ENCODE measurements around the gene PDP2.
A peak's percentile ranks its signal among the peaks of the same experiment; 100 is the strongest.

Gene PDP2

GRCh38 chr16:66904846-66905632 is 24.7 kb downstream of the PDP2 start:
- Mint-ChIP-seq H3K4me1 (peaks cover 10% of the 10 kb centered on the region), H3K36me3 (ENCODE audit: insufficient read depth) (peaks cover 1% of the 10 kb centered on the region), H3K27ac (ENCODE audit: low read depth) (no peak overlapping the region), H3K4me3 (no peak overlapping the region), H3K27me3 (no peaks in the 10 kb centered on the region), H3K9me3 (no peaks in the 10 kb centered on the region)
- no peak for ATAC-seq (replicated peaks; ENCODE audit: extremely low read depth, poor library complexity, severe bottlenecking)
- no peak for DNase-seq (ENCODE audit: low spot score in 2 of 2)

- Mint-ChIP-seq H3K27ac (ENCODE audit: low read depth) (peak overlapping the region; percentile 14), H3K4me3 (no peak overlapping the region), H3K36me3 (ENCODE audit: insufficient read depth) (peaks cover 1% of the 10 kb centered on the region), H3K9me3 (no peaks in the 10 kb centered on the region), H3K27me3 (no peaks in the 10 kb centered on the region), H3K4me1 (peaks cover 10% of the 10 kb centered on the region)
- ATAC-seq (replicated peaks; ENCODE audit: extremely low read depth, poor library complexity, severe bottlenecking) (no peak), DNase-seq (ENCODE audit: low spot score in 2 of 2) (no peak)
These were observed 25.6 kb downstream of the PDP2 start for GRCh38 chr16:66905633-66906539.

- Mint-ChIP-seq H3K27ac (ENCODE audit: low read depth) (no peak overlapping the region), H3K36me3 (ENCODE audit: insufficient read depth) (peaks cover 1% of the 10 kb centered on the region), H3K4me1 (peaks cover 10% of the 10 kb centered on the region), H3K27me3 (no peaks in the 10 kb centered on the region), H3K9me3 (no peaks in the 10 kb centered on the region), H3K4me3 (no peak overlapping the region)
- no peak for ATAC-seq (replicated peaks; ENCODE audit: extremely low read depth, poor library complexity, severe bottlenecking)
- DNase-seq (ENCODE audit: low spot score in 2 of 2) = no peak
These were observed 26.9 kb downstream of the PDP2 start for GRCh38 chr16:66906916-66907836.

- peak overlapping the region; percentile 35 for H3K27ac Mint-ChIP-seq (ENCODE audit: low read depth)
- H3K4me1 Mint-ChIP-seq = peaks cover 10% of the 10 kb centered on the region
- DNase-seq (ENCODE audit: low spot score in 2 of 2) (no peak), ATAC-seq (replicated peaks; ENCODE audit: extremely low read depth, poor library complexity, severe bottlenecking) (no peak)
- H3K36me3 Mint-ChIP-seq (ENCODE audit: insufficient read depth) = peaks cover 1% of the 10 kb centered on the region
- no peak overlapping the region for H3K4me3 Mint-ChIP-seq
- no peaks in the 10 kb centered on the region for H3K9me3 Mint-ChIP-seq
- no peaks in the 10 kb centered on the region for H3K27me3 Mint-ChIP-seq
These were observed 27.8 kb downstream of the PDP2 start for GRCh38 chr16:66908116-66908515.

- no peak for DNase-seq (ENCODE audit: low spot score in 2 of 2)
- peak overlapping the region; percentile 35 for H3K27ac Mint-ChIP-seq (ENCODE audit: low read depth)
- H3K4me3 Mint-ChIP-seq = no peak overlapping the region
- H3K9me3 Mint-ChIP-seq = no peaks in the 10 kb centered on the region
- no peak for ATAC-seq (replicated peaks; ENCODE audit: extremely low read depth, poor library complexity, severe bottlenecking)
- H3K4me1 Mint-ChIP-seq = peaks cover 10% of the 10 kb centered on the region
- peaks cover 1% of the 10 kb centered on the region for H3K36me3 Mint-ChIP-seq (ENCODE audit: insufficient read depth)
- no peaks in the 10 kb centered on the region for H3K27me3 Mint-ChIP-seq
These were observed 28.6 kb downstream of the PDP2 start for GRCh38 chr16:66908762-66909559.

GRCh38 chr16:66910175-66910940 is 30.0 kb downstream of the PDP2 start:
- Mint-ChIP-seq H3K27me3 (no peaks in the 10 kb centered on the region), H3K27ac (ENCODE audit: low read depth) (no peak overlapping the region), H3K4me1 (peaks cover 10% of the 10 kb centered on the region), H3K9me3 (no peaks in the 10 kb centered on the region), H3K4me3 (no peak overlapping the region), H3K36me3 (ENCODE audit: insufficient read depth) (peaks cover 1% of the 10 kb centered on the region)
- ATAC-seq (replicated peaks; ENCODE audit: extremely low read depth, poor library complexity, severe bottlenecking) (no peak), DNase-seq (ENCODE audit: low spot score in 2 of 2) (no peak)

- DNase-seq (ENCODE audit: low spot score in 2 of 2) (no peak), ATAC-seq (replicated peaks; ENCODE audit: extremely low read depth, poor library complexity, severe bottlenecking) (no peak)
- Mint-ChIP-seq H3K27me3 (no peaks in the 10 kb centered on the region), H3K36me3 (ENCODE audit: insufficient read depth) (peaks cover 1% of the 10 kb centered on the region), H3K9me3 (no peaks in the 10 kb centered on the region), H3K4me1 (peaks cover 5% of the 10 kb centered on the region), H3K4me3 (no peak overlapping the region), H3K27ac (ENCODE audit: low read depth) (no peak overlapping the region)
These were observed 30.8 kb downstream of the PDP2 start for GRCh38 chr16:66911112-66911511.

GRCh38 chr16:66911801-66912200 is 31.5 kb downstream of the PDP2 start:
- H3K4me1 Mint-ChIP-seq = no peaks in the 10 kb centered on the region
- no peaks in the 10 kb centered on the region for H3K9me3 Mint-ChIP-seq
- no peak overlapping the region for H3K27ac Mint-ChIP-seq (ENCODE audit: low read depth)
- no peaks in the 10 kb centered on the region for H3K27me3 Mint-ChIP-seq
- no peak for DNase-seq (ENCODE audit: low spot score in 2 of 2)
- peaks cover 1% of the 10 kb centered on the region for H3K36me3 Mint-ChIP-seq (ENCODE audit: insufficient read depth)
- no peak for ATAC-seq (replicated peaks; ENCODE audit: extremely low read depth, poor library complexity, severe bottlenecking)
- no peak overlapping the region for H3K4me3 Mint-ChIP-seq

- H3K4me1 Mint-ChIP-seq = no peaks in the 10 kb centered on the region
- peaks cover 1% of the 10 kb centered on the region for H3K36me3 Mint-ChIP-seq (ENCODE audit: insufficient read depth)
- no peaks in the 10 kb centered on the region for H3K27me3 Mint-ChIP-seq
- ATAC-seq (replicated peaks; ENCODE audit: extremely low read depth, poor library complexity, severe bottlenecking) (no peak), DNase-seq (ENCODE audit: low spot score in 2 of 2) (no peak)
- no peak overlapping the region for H3K4me3 Mint-ChIP-seq
- H3K27ac Mint-ChIP-seq (ENCODE audit: low read depth) = no peak overlapping the region
- H3K9me3 Mint-ChIP-seq = no peaks in the 10 kb centered on the region
These were observed 32.8 kb downstream of the PDP2 start for GRCh38 chr16:66913081-66913480.

- no peaks in the 10 kb centered on the region for H3K27me3 Mint-ChIP-seq
- no peak for ATAC-seq (replicated peaks; ENCODE audit: extremely low read depth, poor library complexity, severe bottlenecking)
- H3K4me1 Mint-ChIP-seq = no peaks in the 10 kb centered on the region
- DNase-seq (ENCODE audit: low spot score in 2 of 2) = no peak
- no peak overlapping the region for H3K27ac Mint-ChIP-seq (ENCODE audit: low read depth)
- peaks cover 1% of the 10 kb centered on the region for H3K36me3 Mint-ChIP-seq (ENCODE audit: insufficient read depth)
- H3K4me3 Mint-ChIP-seq = no peak overlapping the region
- H3K9me3 Mint-ChIP-seq = no peaks in the 10 kb centered on the region
These were observed 33.4 kb downstream of the PDP2 start for GRCh38 chr16:66913711-66914110.

- Mint-ChIP-seq H3K27me3 (no peaks in the 10 kb centered on the region), H3K4me3 (no peak overlapping the region), H3K4me1 (no peaks in the 10 kb centered on the region), H3K27ac (ENCODE audit: low read depth) (no peak overlapping the region), H3K36me3 (ENCODE audit: insufficient read depth) (peaks cover 1% of the 10 kb centered on the region), H3K9me3 (no peaks in the 10 kb centered on the region)
- ATAC-seq (replicated peaks; ENCODE audit: extremely low read depth, poor library complexity, severe bottlenecking) (no peak), DNase-seq (ENCODE audit: low spot score in 2 of 2) (no peak)
These were observed 34.2 kb downstream of the PDP2 start for GRCh38 chr16:66914541-66914940.
